ENCODE results near the gene DMRTC2.

DNA sequence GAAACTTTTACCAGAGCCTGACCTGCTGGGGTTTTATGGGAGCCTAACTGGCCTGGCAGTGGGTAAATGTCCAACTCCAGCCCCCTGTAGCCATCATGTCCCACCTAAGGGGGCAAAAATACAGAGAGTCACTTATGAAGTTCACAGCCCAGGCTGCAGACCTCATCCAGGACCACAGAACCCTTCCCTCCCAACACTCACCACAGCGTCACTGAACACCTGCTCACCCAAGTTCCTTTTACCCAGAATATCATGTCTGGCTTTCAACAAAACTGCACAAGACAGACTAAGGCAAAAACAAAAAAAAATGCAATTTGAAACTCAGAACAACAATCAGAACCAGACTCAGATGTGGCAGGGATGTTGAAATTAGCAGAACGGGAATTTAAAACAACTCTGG lies 42.1 kb upstream of the DMRTC2 start:
- TF ChIP-seq, protein P1, sequence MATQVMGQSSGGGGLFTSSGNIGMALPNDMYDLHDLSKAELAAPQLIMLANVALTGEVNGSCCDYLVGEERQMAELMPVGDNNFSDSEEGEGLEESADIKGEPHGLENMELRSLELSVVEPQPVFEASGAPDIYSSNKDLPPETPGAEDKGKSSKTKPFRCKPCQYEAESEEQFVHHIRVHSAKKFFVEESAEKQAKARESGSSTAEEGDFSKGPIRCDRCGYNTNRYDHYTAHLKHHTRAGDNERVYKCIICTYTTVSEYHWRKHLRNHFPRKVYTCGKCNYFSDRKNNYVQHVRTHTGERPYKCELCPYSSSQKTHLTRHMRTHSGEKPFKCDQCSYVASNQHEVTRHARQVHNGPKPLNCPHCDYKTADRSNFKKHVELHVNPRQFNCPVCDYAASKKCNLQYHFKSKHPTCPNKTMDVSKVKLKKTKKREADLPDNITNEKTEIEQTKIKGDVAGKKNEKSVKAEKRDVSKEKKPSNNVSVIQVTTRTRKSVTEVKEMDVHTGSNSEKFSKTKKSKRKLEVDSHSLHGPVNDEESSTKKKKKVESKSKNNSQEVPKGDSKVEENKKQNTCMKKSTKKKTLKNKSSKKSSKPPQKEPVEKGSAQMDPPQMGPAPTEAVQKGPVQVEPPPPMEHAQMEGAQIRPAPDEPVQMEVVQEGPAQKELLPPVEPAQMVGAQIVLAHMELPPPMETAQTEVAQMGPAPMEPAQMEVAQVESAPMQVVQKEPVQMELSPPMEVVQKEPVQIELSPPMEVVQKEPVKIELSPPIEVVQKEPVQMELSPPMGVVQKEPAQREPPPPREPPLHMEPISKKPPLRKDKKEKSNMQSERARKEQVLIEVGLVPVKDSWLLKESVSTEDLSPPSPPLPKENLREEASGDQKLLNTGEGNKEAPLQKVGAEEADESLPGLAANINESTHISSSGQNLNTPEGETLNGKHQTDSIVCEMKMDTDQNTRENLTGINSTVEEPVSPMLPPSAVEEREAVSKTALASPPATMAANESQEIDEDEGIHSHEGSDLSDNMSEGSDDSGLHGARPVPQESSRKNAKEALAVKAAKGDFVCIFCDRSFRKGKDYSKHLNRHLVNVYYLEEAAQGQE (IDR thresholded peaks at IDR 0.05; ENCODE audit: insufficient read depth in 1 of 2, low read depth in 2 of 2, low read length in 1 of 2), result no peak
- TF ChIP-seq, protein P2, sequence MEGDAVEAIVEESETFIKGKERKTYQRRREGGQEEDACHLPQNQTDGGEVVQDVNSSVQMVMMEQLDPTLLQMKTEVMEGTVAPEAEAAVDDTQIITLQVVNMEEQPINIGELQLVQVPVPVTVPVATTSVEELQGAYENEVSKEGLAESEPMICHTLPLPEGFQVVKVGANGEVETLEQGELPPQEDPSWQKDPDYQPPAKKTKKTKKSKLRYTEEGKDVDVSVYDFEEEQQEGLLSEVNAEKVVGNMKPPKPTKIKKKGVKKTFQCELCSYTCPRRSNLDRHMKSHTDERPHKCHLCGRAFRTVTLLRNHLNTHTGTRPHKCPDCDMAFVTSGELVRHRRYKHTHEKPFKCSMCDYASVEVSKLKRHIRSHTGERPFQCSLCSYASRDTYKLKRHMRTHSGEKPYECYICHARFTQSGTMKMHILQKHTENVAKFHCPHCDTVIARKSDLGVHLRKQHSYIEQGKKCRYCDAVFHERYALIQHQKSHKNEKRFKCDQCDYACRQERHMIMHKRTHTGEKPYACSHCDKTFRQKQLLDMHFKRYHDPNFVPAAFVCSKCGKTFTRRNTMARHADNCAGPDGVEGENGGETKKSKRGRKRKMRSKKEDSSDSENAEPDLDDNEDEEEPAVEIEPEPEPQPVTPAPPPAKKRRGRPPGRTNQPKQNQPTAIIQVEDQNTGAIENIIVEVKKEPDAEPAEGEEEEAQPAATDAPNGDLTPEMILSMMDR (IDR thresholded peaks at IDR 0.05), result no peak
- TF ChIP-seq SIN3A (IDR thresholded peaks at IDR 0.05; ENCODE audit: borderline replicate concordance, insufficient read depth, low read depth, low read length), result no peak
